Stimulated activated CD8-positive, alpha-beta memory T cell treated with anti-CD3 and anti-CD28 coated beads, Interleukin-7, amount 100 ng/mL, for 1 hour (primary cell): Measurements from ENCODE around the gene SPAG9.
A peak's percentile ranks its signal among the peaks of the same experiment; 100 is the strongest.

ENCODE experiments used
- DNase-seq, 2 donors: peaks; one replicate each; pipeline ENCODE4 v3.0.0-alpha.2; 2020; ENCODE audit warnings: low read depth in 2 of 2

Gene SPAG9

GRCh38 chr17:50938821-50939541 lies 181.7 kb downstream of the SPAG9 start:
- no peak for DNase-seq

- DNase-seq, result no peak
These were observed 184.7 kb downstream of the SPAG9 start for GRCh38 chr17:50935996-50936266.

- no peak for DNase-seq
These were observed 185.3 kb downstream of the SPAG9 start for GRCh38 chr17:50935221-50935995.

GRCh38 chr17:50934672-50935220 lies 185.9 kb downstream of the SPAG9 start:
- no peak for DNase-seq

- DNase-seq, result no peak
These were observed 186.5 kb downstream of the SPAG9 start for GRCh38 chr17:50934161-50934560.

GRCh38 chr17:50931144-50931908 lies 189.3 kb downstream of the SPAG9 start:
- DNase-seq, result no peak

- no peak for DNase-seq
These were observed 192.0 kb downstream of the SPAG9 start for GRCh38 chr17:50928646-50929045.

- no peak for DNase-seq
These were observed 193.4 kb downstream of the SPAG9 start for GRCh38 chr17:50927287-50927686.

- DNase-seq, result no peak
These were observed 194.1 kb downstream of the SPAG9 start for GRCh38 chr17:50926523-50926922.

GRCh38 chr17:50925296-50925891 lies 195.3 kb downstream of the SPAG9 start:
- no peak for DNase-seq

GRCh38 chr17:50924800-50925199 lies 195.9 kb downstream of the SPAG9 start:
- DNase-seq, result no peak

GRCh38 chr17:50924300-50924699 lies 196.4 kb downstream of the SPAG9 start:
- no peak for DNase-seq

GRCh38 chr17:50923611-50924010 lies 197.1 kb downstream of the SPAG9 start:
- DNase-seq, result no peak

- no peak for DNase-seq
These were observed 197.8 kb downstream of the SPAG9 start for GRCh38 chr17:50922721-50923405.

GRCh38 chr17:50922107-50922506 lies 198.6 kb downstream of the SPAG9 start:
- DNase-seq, result no peak

GRCh38 chr17:50920891-50921586 lies 199.6 kb downstream of the SPAG9 start:
- no peak for DNase-seq

GRCh38 chr17:50920041-50920410 lies 200.6 kb downstream of the SPAG9 start:
- DNase-seq, result no peak

- DNase-seq, result peak; percentile 54 to 61
These were observed 201.2 kb downstream of the SPAG9 start for GRCh38 chr17:50919321-50920040.

GRCh38 chr17:50918933-50919296 lies 201.8 kb downstream of the SPAG9 start:
- no peak for DNase-seq
